ENCODE results near the gene TRMT10A. TPM values are rescaled to one million over a fixed set of nuclear protein-coding genes. Genes with fewer than 3 reads are reported as not detected.

Gene TRMT10A
- total RNA-seq, 1 donor from 2014 or later = 4.2 TPM

DNA sequence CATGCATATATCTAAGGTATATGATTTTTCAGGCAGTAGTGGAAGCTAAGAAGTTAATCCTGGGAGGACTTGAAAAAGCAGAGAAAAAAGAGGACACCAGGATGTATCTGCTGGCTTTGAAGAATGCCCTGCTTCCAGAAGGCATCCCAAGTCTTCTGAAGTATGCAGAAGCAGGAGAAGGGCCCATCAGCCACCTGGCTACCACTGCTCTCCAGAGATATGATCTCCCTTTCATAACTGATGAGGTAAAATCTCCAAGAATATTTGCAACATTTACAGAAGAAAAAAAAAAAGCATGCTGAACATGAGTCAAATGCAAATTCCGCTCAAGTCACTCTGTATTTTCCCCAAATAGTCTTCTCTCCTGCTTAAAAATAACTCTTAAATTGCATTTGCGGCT, 42.9 kb upstream of the TRMT10A start:
- Histone ChIP-seq H3K27ac (replicated peaks) (no peak overlapping the region), H3K9me3 (replicated peaks) (no peaks in the 10 kb centered on the region), H3K4me3 (no peak overlapping the region), H3K36me3 (no peaks in the 10 kb centered on the region), H3K4me1 (no peaks in the 10 kb centered on the region), H3K27me3 (ENCODE audit: low read depth) (no peaks in the 10 kb centered on the region)
- intact Hi-C loops (cut with micrococcal nuclease) = no loop called here
- no peak for DNase-seq
- no peak for TF ChIP-seq CTCF (IDR thresholded peaks at IDR 0.05; ENCODE audit: borderline replicate concordance)

DNA sequence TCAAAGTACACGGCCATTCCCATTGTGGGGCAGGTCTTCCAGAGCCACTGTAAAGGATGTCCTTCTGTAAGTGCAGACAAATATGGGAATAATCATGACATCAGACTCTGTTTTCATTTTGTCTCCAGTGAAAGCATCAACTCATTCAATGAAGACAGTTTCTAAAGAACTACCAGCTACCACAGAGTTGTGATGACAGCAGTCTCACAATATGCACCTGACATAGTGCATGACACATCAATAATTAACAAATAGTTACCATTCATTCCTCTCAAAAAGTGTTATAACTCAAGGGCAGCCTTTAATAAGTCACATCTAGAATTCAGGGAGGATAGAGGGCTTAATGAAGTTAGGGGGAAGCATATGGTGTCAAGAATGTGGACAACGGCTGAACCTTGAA, 31.0 kb upstream of the TRMT10A start:
- Histone ChIP-seq H3K27ac (replicated peaks) (no peak overlapping the region), H3K9me3 (replicated peaks) (no peaks in the 10 kb centered on the region), H3K4me3 (no peak overlapping the region), H3K27me3 (ENCODE audit: low read depth) (no peaks in the 10 kb centered on the region), H3K4me1 (no peaks in the 10 kb centered on the region), H3K36me3 (no peaks in the 10 kb centered on the region)
- TF ChIP-seq CTCF (IDR thresholded peaks at IDR 0.05; ENCODE audit: borderline replicate concordance) = no peak
- DNase-seq = no peak
- intact Hi-C loops (cut with micrococcal nuclease) = no loop called here

DNA sequence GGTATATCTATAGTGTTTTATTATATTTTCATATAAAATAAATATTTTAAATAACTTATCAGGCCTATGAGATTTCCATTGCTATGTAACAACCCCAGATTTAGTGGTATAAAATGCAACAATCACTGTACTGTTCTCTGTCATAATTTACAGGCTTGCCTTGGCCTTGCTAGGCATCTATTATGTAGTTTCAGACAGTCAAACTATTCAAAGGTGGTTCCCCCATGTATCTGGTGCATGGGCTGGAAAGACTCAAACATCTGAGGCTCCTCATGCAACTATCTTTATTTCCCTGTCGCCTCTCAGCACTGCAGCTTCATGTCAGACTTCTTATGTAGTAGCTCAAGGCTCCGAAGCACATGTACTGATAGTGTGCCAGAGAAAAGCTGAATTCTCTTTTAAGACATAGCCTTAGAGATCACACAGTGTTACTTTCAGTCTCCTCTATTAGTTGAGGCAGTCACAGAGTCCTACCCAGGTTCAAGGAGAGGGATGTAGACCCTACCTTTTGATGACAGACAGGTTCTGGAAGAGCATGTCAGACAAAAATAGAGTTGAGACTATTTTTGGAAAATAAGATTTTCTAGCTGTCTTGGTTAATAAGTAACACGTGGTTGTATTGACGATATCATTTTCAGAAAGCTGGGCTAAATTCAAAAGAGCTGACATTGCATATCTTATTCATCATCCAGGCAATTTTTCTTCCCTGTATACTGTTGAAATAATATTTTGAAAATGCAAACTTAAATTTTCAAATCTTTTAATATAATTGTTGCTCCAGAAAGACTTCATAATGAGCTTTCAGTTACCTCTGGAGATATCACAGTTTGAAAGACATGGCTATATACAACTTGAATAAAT, 30.2 kb upstream of the TRMT10A start:
- intact Hi-C loops (cut with micrococcal nuclease) = no loop called here
- H3K9me3 ChIP-seq (replicated peaks) = no peaks in the 10 kb centered on the region
- no peak for DNase-seq
- H3K27me3 ChIP-seq (ENCODE audit: low read depth) = no peaks in the 10 kb centered on the region
- no peak overlapping the region for H3K27ac ChIP-seq (replicated peaks)
- no peaks in the 10 kb centered on the region for H3K4me1 ChIP-seq
- TF ChIP-seq CTCF (IDR thresholded peaks at IDR 0.05; ENCODE audit: borderline replicate concordance) = no peak
- no peak overlapping the region for H3K4me3 ChIP-seq
- H3K36me3 ChIP-seq = no peaks in the 10 kb centered on the region

- TF ChIP-seq CTCF (IDR thresholded peaks at IDR 0.05; ENCODE audit: borderline replicate concordance) = no peak
- Histone ChIP-seq H3K27ac (replicated peaks) (no peak overlapping the region), H3K9me3 (replicated peaks) (no peaks in the 10 kb centered on the region), H3K27me3 (ENCODE audit: low read depth) (no peaks in the 10 kb centered on the region), H3K4me1 (peaks cover 7% of the 10 kb centered on the region), H3K4me3 (no peak overlapping the region), H3K36me3 (no peaks in the 10 kb centered on the region)
- DNase-seq = no peak
- intact Hi-C loops (cut with micrococcal nuclease) = no loop called here
Observed at GRCh38 chr4:99591757-99592156, 27.9 kb upstream of the TRMT10A start.

- H3K4me1 ChIP-seq = peaks cover 7% of the 10 kb centered on the region
- H3K36me3 ChIP-seq = no peaks in the 10 kb centered on the region
- DNase-seq = no peak
- no peaks in the 10 kb centered on the region for H3K27me3 ChIP-seq (ENCODE audit: low read depth)
- H3K27ac ChIP-seq (replicated peaks) = no peak overlapping the region
- no peak overlapping the region for H3K4me3 ChIP-seq
- intact Hi-C loops (cut with micrococcal nuclease) = no loop called here
- H3K9me3 ChIP-seq (replicated peaks) = no peaks in the 10 kb centered on the region
- TF ChIP-seq CTCF (IDR thresholded peaks at IDR 0.05; ENCODE audit: borderline replicate concordance) = no peak
Observed at GRCh38 chr4:99587803-99588202, 24.0 kb upstream of the TRMT10A start.
